Measurements from ENCODE around the gene FNDC11.

- no peak for TF ChIP-seq CTCF (conservative IDR thresholded peaks at IDR 0.05; ENCODE audit: low read length)
- TF ChIP-seq EZH2phosphoT487 (IDR thresholded peaks at IDR 0.05; ENCODE audit: borderline replicate concordance, low read depth, low read length) = no peak
These were observed 30.9 kb upstream of the FNDC11 start for GRCh38 chr20:63522981-63523611.
